Measurements from ENCODE around the gene UTS2B. TPM values are rescaled to one million over a fixed set of nuclear protein-coding genes. Genes with fewer than 3 reads are reported as not detected.

Gene UTS2B
- total RNA-seq, 1 experiment from 2014 or later: 0.52 TPM

GRCh38 chr3:191234216-191234615, 96.1 kb downstream of the UTS2B start:
- no peaks in the 10 kb centered on the region for H3K36me3 ChIP-seq (ENCODE audit: control insufficient read depth, insufficient read depth, low read length)
- Mint-ChIP-seq H3K27me3 (ENCODE audit: insufficient read depth, unreplicated experiment) (no peaks in the 10 kb centered on the region), H3K4me3 (ENCODE audit: unreplicated experiment) (no peak overlapping the region), H3K27ac (ENCODE audit: unreplicated experiment) (no peak overlapping the region), H3K4me1 (ENCODE audit: low read depth, unreplicated experiment) (peaks cover 20% of the 10 kb centered on the region), H3K36me3 (ENCODE audit: insufficient read depth, unreplicated experiment) (no peaks in the 10 kb centered on the region), H3K9me3 (ENCODE audit: unreplicated experiment) (no peaks in the 10 kb centered on the region)
- ChIA-PET POLR2A (no interaction called here), CTCF (no interaction called here)
- intact Hi-C loops (cut with micrococcal nuclease; ENCODE audit: unreplicated experiment): no loop called here
- BruUV-seq (replicated peaks): no TSS peak
- no peak overlapping the region for H3K4me3 ChIP-seq (ENCODE audit: low read depth, low read length)
- no peaks in the 10 kb centered on the region for H3K27me3 ChIP-seq (replicated peaks; ENCODE audit: control insufficient read depth, insufficient read depth, low read length)
- no peaks in the 10 kb centered on the region for H3K9me3 ChIP-seq
- TF ChIP-seq CTCF (IDR thresholded peaks at IDR 0.05; ENCODE audit: insufficient read depth in 1 of 2, low read depth in 1 of 2, low read length in 1 of 2, severe bottlenecking in 1 of 2, unreplicated experiment in 1 of 2): no peak
- DNase-seq: no peak
- H3K4me1 ChIP-seq: peaks cover 10% of the 10 kb centered on the region; the same call in 1 of the 2 replicates

- TF ChIP-seq CTCF (IDR thresholded peaks at IDR 0.05; ENCODE audit: insufficient read depth in 1 of 2, low read depth in 1 of 2, low read length in 1 of 2, severe bottlenecking in 1 of 2, unreplicated experiment in 1 of 2): no peak
- no peaks in the 10 kb centered on the region for H3K36me3 ChIP-seq (ENCODE audit: control insufficient read depth, insufficient read depth, low read length)
- POLR2A ChIA-PET: no interaction called here
- intact Hi-C loops (cut with micrococcal nuclease; ENCODE audit: unreplicated experiment): no loop called here
- no peak overlapping the region for H3K4me3 ChIP-seq (ENCODE audit: low read depth, low read length)
- no peaks in the 10 kb centered on the region for H3K36me3 Mint-ChIP-seq (ENCODE audit: insufficient read depth, unreplicated experiment)
- DNase-seq: no peak
- no peaks in the 10 kb centered on the region for H3K9me3 Mint-ChIP-seq (ENCODE audit: unreplicated experiment)
- CTCF ChIA-PET: no interaction called here
- peaks cover 4% of the 10 kb centered on the region for H3K27me3 Mint-ChIP-seq (ENCODE audit: insufficient read depth, unreplicated experiment)
- no TSS peak for BruUV-seq (replicated peaks)
- no peaks in the 10 kb centered on the region for H3K9me3 ChIP-seq
- H3K27me3 ChIP-seq (replicated peaks; ENCODE audit: control insufficient read depth, insufficient read depth, low read length): no peaks in the 10 kb centered on the region
- H3K4me1 ChIP-seq: no peaks in the 10 kb centered on the region
- H3K4me1 Mint-ChIP-seq (ENCODE audit: low read depth, unreplicated experiment): no peaks in the 10 kb centered on the region
- no peak overlapping the region for H3K4me3 Mint-ChIP-seq (ENCODE audit: unreplicated experiment)
- no peak overlapping the region for H3K27ac Mint-ChIP-seq (ENCODE audit: unreplicated experiment)
Observed at GRCh38 chr3:191227541-191227940, 102.8 kb downstream of the UTS2B start.

DNA sequence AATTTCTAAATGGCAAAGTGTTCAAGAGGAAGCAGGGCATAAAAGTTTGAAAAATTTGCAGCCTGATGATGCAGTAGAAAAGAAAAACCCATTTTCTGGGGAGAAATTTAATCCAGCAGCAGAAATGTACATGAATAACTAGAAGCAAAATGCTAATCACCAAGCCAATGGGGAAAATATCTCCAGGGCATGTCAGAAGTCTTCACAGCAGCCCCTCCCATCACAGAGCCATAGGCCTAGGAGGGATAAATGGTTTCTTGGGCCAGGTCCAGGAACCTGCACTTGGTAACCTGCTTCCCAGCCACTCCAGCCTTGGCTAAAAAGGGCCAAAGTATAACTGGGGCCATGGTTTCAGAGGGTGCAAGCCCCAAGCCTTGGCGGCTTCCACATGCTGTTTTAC, 108.7 kb downstream of the UTS2B start:
- Mint-ChIP-seq H3K36me3 (ENCODE audit: insufficient read depth, unreplicated experiment) (no peaks in the 10 kb centered on the region), H3K4me3 (ENCODE audit: unreplicated experiment) (no peak overlapping the region), H3K9me3 (ENCODE audit: unreplicated experiment) (peaks cover 10% of the 10 kb centered on the region), H3K27ac (ENCODE audit: unreplicated experiment) (no peak overlapping the region), H3K27me3 (ENCODE audit: insufficient read depth, unreplicated experiment) (no peaks in the 10 kb centered on the region), H3K4me1 (ENCODE audit: low read depth, unreplicated experiment) (no peaks in the 10 kb centered on the region)
- intact Hi-C loops (cut with micrococcal nuclease; ENCODE audit: unreplicated experiment): no loop called here
- H3K36me3 ChIP-seq (ENCODE audit: control insufficient read depth, insufficient read depth, low read length): no peaks in the 10 kb centered on the region
- no peak for DNase-seq
- no peak overlapping the region for H3K4me3 ChIP-seq (ENCODE audit: low read depth, low read length)
- H3K27me3 ChIP-seq (replicated peaks; ENCODE audit: control insufficient read depth, insufficient read depth, low read length): no peaks in the 10 kb centered on the region
- ChIA-PET CTCF (no interaction called here), POLR2A (no interaction called here)
- H3K4me1 ChIP-seq: no peaks in the 10 kb centered on the region
- no TSS peak for BruUV-seq (replicated peaks)
- no peak for TF ChIP-seq CTCF (IDR thresholded peaks at IDR 0.05; ENCODE audit: insufficient read depth in 1 of 2, low read depth in 1 of 2, low read length in 1 of 2, severe bottlenecking in 1 of 2, unreplicated experiment in 1 of 2)
- no peaks in the 10 kb centered on the region for H3K9me3 ChIP-seq

Measured in Caco-2 (cell line).